ENCODE measurements around the gene CC2D2B. TPM values are rescaled to one million over a fixed set of nuclear protein-coding genes. Genes with fewer than 3 reads are reported as not detected.
A peak's percentile ranks its signal among the peaks of the same experiment; 100 is the strongest.

Gene CC2D2B
- total RNA-seq, 1 experiment from 2014 or later: 0.20 TPM

DNA sequence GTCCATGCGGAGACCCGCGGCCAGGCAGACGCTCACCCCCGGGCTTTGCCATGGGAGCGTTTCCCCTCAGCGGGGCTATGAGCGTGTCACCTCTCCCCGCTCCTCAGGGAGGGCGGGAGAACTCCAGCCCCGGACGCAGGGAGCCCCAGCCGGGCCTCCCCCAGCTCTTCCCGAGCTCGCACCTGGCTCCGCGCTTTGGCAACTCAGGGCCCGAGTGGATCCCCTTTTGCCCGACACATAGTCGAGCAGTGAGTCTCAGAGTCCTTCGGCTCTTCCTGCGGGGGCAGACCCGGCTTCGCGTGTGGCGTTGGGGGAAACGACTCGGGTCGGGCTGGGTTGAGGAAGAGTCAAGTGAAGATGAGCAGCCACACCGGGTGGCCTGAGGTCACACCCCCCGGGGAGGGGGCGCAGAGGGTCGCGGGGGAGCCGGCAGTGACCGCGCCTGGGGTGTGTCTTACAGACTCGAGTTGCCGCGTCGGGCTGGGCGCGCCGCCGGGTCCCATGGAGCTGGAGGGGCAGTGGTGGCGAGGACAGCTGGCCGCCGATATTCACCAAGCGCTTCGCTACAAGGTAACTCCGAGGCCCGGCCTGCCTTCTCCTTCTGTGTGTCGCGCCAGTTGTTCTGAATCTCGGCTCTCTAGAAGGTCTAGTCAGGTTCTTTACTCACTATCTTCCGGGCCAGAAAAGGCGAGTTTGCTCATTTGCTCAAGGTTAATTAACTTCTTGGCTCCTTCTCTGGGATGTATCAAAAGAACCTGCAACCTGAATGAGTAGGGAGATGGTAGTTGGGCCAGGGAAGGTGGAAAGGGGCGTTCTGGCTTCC lies 136.3 kb downstream of the CC2D2B start (continued):
- TF ChIP-seq, protein P1, sequence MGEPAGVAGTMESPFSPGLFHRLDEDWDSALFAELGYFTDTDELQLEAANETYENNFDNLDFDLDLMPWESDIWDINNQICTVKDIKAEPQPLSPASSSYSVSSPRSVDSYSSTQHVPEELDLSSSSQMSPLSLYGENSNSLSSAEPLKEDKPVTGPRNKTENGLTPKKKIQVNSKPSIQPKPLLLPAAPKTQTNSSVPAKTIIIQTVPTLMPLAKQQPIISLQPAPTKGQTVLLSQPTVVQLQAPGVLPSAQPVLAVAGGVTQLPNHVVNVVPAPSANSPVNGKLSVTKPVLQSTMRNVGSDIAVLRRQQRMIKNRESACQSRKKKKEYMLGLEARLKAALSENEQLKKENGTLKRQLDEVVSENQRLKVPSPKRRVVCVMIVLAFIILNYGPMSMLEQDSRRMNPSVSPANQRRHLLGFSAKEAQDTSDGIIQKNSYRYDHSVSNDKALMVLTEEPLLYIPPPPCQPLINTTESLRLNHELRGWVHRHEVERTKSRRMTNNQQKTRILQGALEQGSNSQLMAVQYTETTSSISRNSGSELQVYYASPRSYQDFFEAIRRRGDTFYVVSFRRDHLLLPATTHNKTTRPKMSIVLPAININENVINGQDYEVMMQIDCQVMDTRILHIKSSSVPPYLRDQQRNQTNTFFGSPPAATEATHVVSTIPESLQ (CRISPR knock-in tag; IDR thresholded peaks at IDR 0.05): no peak
- no peak for TF ChIP-seq ZNF416 (CRISPR knock-in tag; IDR thresholded peaks at IDR 0.05)
- TF ChIP-seq, protein P2, sequence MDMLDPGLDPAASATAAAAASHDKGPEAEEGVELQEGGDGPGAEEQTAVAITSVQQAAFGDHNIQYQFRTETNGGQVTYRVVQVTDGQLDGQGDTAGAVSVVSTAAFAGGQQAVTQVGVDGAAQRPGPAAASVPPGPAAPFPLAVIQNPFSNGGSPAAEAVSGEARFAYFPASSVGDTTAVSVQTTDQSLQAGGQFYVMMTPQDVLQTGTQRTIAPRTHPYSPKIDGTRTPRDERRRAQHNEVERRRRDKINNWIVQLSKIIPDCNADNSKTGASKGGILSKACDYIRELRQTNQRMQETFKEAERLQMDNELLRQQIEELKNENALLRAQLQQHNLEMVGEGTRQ (CRISPR knock-in tag; IDR thresholded peaks at IDR 0.05): no peak
- TF ChIP-seq, protein P3, sequence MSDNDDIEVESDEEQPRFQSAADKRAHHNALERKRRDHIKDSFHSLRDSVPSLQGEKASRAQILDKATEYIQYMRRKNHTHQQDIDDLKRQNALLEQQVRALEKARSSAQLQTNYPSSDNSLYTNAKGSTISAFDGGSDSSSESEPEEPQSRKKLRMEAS (CRISPR knock-in tag; IDR thresholded peaks at IDR 0.05): no peak; the same call in 1 of the 2 replicates
- TF ChIP-seq MYBL2 (CRISPR knock-in tag; IDR thresholded peaks at IDR 0.05): peak; percentile 1; the same call in 1 of the 2 replicates
- TF ChIP-seq ZMAT4 (CRISPR knock-in tag; IDR thresholded peaks at IDR 0.05): no peak
- TF ChIP-seq STAT6 (CRISPR knock-in tag; conservative IDR thresholded peaks at IDR 0.05; ENCODE audit: low read depth): no peak
- TF ChIP-seq JUN (CRISPR knock-in tag; IDR thresholded peaks at IDR 0.05): 0 out of 2 replicates have a peak, but pooled peaks have one; percentile 53
- TF ChIP-seq NR3C1 (CRISPR knock-in tag; conservative IDR thresholded peaks at IDR 0.05; ENCODE audit: low read depth): no peak
- no peak for TF ChIP-seq NFYB (CRISPR knock-in tag; conservative IDR thresholded peaks at IDR 0.05; ENCODE audit: low read depth)
- TF ChIP-seq E2F4 (CRISPR knock-in tag; IDR thresholded peaks at IDR 0.05; ENCODE audit: borderline replicate concordance, low read depth): no peak
- TF ChIP-seq, protein P4, sequence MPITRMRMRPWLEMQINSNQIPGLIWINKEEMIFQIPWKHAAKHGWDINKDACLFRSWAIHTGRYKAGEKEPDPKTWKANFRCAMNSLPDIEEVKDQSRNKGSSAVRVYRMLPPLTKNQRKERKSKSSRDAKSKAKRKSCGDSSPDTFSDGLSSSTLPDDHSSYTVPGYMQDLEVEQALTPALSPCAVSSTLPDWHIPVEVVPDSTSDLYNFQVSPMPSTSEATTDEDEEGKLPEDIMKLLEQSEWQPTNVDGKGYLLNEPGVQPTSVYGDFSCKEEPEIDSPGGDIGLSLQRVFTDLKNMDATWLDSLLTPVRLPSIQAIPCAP (CRISPR knock-in tag; IDR thresholded peaks at IDR 0.05): no peak
- TF ChIP-seq SOX15 (CRISPR knock-in tag; IDR thresholded peaks at IDR 0.05): no peak
- TF ChIP-seq FOXJ3 (CRISPR knock-in tag; IDR thresholded peaks at IDR 0.05; ENCODE audit: borderline replicate concordance): no peak

DNA sequence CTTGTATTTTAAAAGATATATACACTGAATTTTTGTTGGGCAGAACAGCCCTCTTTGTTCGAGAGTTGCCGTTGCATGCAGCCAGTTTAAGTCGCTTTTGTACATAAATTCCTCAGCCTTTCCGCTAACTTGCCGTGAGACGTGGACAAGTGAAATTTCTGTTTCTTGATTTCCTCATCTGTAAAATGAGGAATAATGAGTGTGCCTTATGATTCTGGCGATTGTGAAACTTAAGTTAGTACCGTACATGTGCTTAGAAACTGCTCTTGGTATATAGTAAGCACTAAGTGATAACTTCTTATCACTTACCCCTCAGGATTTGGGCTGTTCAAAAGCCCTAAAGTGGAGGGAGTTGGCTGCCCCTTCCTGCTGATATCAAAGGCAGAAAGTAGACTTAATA lies 137.0 kb downstream of the CC2D2B start:
- Mint-ChIP-seq H3K36me3 (peaks cover 30% of the 10 kb centered on the region), H3K27me3 (ENCODE audit: low read depth) (peaks cover 19% of the 10 kb centered on the region), H3K4me1 (peaks cover 28% of the 10 kb centered on the region), H3K27ac (no peak overlapping the region), H3K4me3 (peak overlapping the region; percentile 89), H3K9me3 (peaks cover 5% of the 10 kb centered on the region)
- DNase-seq (ENCODE audit: low spot score) (no peak), ATAC-seq (no peak)
- no peak for TF ChIP-seq IRF2 (CRISPR knock-in tag; IDR thresholded peaks at IDR 0.05; ENCODE audit: borderline replicate concordance, low read depth)
- TF ChIP-seq ZNF317 (CRISPR knock-in tag; IDR thresholded peaks at IDR 0.05; ENCODE audit: borderline replicate concordance, low read depth): no peak
- TF ChIP-seq, protein P5, sequence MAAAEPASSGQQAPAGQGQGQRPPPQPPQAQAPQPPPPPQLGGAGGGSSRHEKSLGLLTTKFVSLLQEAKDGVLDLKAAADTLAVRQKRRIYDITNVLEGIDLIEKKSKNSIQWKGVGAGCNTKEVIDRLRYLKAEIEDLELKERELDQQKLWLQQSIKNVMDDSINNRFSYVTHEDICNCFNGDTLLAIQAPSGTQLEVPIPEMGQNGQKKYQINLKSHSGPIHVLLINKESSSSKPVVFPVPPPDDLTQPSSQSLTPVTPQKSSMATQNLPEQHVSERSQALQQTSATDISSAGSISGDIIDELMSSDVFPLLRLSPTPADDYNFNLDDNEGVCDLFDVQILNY (CRISPR knock-in tag; IDR thresholded peaks at IDR 0.05): no peak
- TF ChIP-seq E2F4 (CRISPR knock-in tag; IDR thresholded peaks at IDR 0.05; ENCODE audit: borderline replicate concordance, low read depth): no peak
- TF ChIP-seq, protein P1 (CRISPR knock-in tag; IDR thresholded peaks at IDR 0.05): no peak
- TF ChIP-seq ELF4 (CRISPR knock-in tag; IDR thresholded peaks at IDR 0.05; ENCODE audit: low read depth): no peak
- ChIA-PET POLR2A (interaction anchor here (0.7 to 1.8 kb wide), 2 partner anchors 85 to 676 kb away, joined by 3 to 9 read pairs; partner anchors contain the start of gene ZNF518A), CTCF (no interaction called here)

All from WTC11 (cell line).